HUDEP-2 (cell line): ENCODE data around the gene PCDH9.
"Not testable (repeated sequence)": the region's sequence is repeated elsewhere in the genome, so short reads cannot be mapped to it uniquely, and the experiment has no call there.

Experiments
- DNase-seq, 76 experiments: peaks; one replicate each; lab custom pipeline; 2025; ENCODE audit not compliant: unreplicated experiment in 76 of 76; lab: John Stamatoyannopoulos, UW

PCDH9 gene

DNA sequence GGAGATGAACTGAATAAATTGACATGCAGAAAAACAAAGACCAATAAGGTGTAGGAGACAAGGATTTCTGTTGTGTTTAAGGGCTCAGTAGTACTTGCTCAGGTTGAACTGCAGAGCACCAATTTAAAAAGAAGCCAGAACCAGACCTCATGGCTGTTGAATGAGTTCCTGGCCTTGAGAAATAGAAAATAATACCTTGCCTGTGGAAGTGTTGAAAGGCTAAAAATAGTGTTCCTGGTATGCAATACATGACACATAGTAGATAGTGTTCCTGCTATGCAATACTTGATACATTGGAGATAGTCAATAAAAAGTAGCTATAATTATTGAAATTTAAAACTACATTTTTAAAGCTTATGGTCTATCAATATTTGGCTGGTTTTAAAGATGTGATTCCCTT lies 595.8 kb downstream of the PCDH9 start:
- no peak for DNase-seq

DNA sequence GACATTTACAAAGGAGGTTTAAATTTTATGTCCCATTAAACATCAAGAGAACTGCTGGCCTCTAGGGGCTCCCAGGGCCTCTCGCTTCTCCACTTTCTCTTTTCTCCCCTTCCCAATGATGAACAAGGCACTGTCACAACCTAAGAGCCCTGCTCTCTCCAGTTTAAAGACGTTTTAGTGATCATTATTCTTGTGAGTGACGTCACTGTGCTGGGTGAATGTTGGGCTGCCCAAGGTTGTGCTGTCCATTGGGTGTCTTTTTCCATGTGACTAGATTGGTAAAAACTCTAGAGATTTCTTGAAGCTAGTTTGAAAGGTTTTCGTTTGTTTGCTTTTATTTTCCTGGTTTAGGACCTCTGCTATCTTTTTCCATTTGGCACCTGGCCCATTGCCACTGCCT lies 602.6 kb downstream of the PCDH9 start:
- no peak for DNase-seq

DNA sequence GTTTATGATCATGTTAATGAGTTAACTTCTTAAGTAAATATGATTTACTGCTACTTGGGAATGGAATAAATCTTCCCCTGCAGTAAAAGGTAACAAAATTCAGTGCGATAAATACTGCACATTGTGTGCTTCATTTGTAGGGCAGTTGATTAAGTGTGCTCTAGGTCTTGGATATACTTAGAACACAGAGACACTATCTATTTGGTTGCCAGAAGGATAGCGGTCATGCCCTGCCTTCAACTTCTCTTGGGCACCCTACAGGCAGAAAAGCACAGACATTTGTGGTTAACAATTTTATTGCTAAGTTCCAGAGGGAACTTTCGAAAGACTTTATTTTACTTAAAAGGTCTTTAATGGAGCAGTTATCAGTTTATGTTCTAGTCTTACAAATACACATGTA lies 605.8 kb downstream of the PCDH9 start:
- no peak for DNase-seq

DNA sequence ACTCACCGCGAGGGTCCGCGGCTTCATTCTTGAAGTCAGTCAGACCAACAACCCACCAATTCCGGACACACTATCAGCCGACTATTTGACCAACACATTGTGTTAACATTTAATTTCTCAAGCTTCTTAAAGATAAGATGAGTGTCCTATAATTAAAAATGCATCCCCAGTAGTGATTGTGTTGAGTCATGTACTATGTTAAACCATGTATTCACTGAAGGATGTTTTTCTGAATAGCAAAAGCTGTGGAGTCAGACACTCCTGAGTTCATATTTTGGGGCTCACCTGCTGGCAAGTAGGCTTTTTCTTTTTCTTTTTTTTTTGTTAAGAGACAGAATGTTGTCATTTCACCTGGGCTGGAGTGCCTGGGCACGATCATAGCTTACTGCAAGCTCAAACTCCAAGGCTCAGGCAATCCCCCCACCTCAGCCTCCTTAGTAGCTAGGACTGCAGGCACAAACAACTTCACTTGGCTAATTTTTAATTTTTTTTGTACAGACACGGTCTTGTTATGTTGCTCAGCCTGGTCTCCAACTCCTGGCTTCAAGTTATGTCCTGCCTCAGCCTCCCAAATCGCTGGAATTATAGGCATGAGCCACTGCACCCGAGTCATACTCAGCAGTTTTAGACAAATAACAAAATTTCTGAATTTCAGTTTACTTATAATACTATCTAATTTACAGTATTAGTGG lies 606.9 kb downstream of the PCDH9 start:
- no peak for DNase-seq

DNA sequence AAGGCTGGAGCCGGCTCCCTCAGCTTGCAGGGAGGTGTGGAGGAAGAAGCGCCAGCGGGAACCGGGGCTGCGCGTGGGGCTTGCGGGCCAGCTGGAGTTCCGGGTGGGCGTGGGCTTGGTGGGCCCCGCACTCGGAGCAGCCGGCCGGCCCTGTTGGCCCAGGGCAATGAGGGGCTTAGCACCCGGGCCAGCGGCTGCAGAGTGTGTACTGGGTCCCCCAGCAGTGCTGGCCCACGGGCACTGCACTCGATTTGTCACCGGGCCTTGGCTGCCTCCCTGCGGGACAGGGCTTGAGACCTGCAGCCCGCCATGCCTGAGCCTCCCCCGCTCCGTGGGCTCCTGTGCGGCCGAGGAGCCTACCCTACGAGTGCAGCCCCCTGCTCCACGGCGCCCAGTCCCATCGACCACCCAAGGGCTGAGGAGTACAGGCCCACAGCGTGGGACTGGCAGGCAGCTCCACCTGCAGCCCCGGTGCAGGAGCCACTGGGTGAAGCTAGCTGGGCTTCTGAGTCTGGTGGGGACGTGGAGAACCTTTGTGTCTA lies 608.2 kb downstream of the PCDH9 start:
- DNase-seq = not testable (repeated sequence)

- DNase-seq = no peak
Measured at GRCh38 chr13:66618702-66619101, 611.4 kb downstream of the PCDH9 start.

DNA sequence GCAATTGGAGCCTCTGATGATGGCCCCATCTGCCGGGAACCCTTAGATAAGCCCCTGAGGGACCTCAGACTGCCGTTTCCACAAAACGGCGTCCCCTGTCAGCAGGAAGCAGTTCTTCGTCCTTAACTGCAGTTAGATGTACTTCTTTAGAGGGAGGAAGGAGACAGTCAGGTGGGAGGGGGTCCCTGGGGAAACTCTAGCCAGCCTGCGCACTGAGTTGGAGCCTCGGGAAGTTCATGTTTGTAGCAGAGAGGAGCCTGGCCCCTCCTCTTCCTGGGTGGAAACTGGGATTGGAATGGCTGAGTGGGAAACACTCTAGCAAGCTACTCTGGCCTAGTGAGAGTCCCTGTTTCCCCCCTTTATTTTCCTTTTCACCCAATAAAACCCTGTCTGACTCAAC lies 612.4 kb downstream of the PCDH9 start:
- no peak for DNase-seq

DNA sequence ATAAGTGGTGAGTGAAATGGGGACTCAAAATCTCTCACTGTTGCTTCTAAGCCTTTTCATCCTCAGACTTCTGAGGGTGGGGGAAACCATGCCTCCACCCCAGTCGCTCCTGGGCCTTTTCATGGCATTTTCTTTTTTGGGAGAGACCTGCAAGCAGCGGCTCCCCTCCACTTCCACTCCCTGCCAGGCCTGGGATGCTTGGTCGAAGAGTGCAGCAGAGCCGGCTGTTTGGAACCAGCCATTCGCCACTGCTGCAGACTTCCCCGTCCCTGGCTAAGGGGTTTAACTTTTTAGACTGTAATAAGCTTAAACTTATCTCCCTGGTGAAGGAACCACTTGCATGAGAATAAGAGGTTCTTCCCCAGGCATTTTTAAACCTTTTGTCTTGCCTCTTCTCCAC lies 617.2 kb downstream of the PCDH9 start:
- no peak for DNase-seq

DNA sequence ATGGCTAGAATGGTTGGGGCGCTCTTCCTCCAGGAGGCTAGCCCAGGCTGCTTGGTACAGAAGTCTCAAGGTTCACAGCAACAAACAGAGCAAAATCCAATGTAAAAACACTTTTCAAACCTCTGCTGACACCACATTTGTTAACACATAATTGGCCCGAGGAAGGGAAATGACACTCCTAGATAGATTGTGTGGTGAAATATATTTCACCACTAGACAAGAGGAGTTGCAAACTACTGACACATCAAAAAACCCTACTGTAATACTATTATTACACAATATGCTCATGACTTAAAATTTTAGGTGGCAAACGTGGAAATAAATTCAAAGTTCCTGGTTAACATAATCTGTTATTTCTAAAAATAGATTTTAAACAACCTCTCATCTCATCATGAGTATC lies 643.6 kb downstream of the PCDH9 start:
- DNase-seq = no peak

DNA sequence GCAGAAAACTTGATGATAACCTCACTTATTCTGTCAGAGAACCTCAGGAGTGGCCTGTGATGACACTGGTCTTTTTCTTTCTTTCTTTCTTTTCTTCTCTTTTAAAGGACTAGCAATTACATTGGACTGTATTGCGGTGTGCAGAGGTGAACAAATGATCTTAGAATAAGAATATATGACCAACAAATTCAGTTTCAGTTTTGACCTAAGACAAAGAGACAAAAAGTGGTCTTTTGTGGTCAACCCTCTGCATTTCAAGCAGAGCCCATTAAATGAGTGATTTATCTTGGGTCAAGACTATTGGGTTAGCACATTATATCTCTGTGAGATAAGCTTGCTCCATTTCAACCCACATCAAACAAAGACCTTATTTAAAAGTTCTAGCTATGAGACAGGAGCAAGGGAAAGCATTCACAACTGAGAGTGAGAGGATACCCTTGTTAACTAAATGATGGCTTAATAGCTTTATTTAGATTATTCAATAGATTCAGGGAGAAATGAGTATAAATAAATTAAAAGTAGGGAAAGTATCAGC lies 644.4 kb downstream of the PCDH9 start:
- no peak for DNase-seq

- no peak for DNase-seq
Measured at GRCh38 chr13:66581675-66582074, 648.5 kb downstream of the PCDH9 start.

DNA sequence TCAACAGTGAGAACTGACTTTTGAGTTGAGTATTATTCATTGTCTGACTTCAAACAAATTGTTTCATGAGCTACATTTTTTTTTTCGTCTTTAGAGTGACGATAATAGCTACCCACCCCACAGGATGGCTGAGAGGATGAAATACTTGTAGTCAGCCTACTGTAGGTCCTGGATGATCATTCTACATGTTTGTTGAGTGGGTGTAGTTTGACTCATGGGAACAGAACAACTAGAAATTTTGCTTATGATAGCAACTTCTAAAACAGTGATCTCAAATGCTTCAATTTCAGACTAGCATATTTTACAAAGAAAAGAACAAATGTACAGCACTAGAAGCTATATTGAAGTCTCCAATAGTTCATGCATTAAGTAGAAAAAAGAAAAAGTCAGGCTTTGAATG lies 651.8 kb downstream of the PCDH9 start:
- DNase-seq = no peak

DNA sequence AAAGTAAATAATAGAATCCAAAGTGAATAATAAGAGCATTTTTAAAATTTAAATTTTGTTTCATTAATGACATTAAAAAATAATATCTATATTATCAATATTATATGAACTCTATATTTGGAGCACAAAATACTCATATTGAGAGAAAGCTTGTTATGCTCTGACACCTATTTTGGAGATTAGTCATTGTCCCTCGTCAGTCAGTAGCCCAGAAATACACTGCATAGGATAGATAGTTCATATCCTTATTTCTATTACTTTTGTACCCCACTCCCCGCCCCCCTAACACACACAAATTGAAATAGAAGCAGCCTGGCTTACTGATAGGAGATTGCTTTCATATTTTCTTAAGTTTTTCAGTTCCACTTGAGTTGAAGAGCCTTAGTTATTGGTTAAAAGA lies 652.8 kb downstream of the PCDH9 start:
- no peak for DNase-seq

GRCh38 chr13:66576381-66576780 lies 653.8 kb downstream of the PCDH9 start:
- DNase-seq = no peak

DNA sequence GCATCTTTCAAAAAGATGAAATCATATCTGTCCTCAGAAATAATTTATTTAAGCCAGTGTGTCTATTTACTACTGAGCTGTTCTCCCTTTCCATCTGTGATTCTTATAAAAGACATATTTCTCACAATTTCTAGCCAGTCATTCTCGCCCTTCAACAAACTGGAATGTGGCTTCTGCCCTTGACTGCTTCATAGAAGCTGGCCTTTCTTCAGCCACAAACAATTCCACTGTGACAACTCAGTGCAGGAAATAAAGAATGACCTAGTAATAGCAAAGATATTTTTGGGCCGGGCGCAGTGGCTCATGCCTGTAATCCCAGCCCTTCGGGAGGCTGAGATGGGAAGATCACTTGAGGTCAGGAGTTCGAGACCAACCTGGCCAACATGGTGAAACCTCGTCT lies 655.5 kb downstream of the PCDH9 start:
- DNase-seq = no peak

DNA sequence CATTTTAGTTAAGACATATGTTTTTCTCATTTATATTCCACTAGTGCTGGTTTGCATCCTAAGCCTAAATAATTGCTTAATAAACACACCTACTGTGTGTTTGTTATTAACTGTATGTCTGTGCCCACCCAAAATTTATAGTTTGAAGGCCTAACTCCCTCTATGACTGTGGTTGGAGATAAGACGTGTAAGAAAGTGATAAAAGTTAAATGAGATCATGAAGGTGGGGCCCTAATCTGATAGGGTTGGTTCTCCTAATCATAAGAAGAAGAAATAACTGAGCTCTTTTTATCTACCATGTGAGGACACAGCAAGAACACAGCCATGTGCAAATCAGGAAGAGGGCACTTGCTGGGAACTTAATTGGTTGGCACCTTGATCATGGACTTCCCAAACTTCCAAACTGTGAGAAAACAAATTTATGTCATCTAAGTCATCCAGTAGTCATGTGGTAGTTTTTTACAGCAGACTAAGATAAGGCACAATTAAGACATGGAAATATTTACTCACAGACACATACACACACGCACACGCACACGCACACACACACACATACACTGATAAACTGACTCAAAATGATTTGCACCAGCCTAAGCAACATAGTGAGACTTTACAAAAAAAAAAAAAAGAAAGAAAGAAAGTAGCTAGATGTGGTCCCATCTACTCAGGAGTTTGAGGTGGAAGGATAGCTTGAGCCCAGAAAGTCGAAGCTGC lies 662.1 kb downstream of the PCDH9 start:
- DNase-seq = peak in 27 of 76 experiments; percentile 0 to 74 (median 22)

GRCh38 chr13:66565279-66565678 lies 664.9 kb downstream of the PCDH9 start:
- no peak for DNase-seq

GRCh38 chr13:66563076-66563475 lies 667.1 kb downstream of the PCDH9 start:
- no peak for DNase-seq

DNA sequence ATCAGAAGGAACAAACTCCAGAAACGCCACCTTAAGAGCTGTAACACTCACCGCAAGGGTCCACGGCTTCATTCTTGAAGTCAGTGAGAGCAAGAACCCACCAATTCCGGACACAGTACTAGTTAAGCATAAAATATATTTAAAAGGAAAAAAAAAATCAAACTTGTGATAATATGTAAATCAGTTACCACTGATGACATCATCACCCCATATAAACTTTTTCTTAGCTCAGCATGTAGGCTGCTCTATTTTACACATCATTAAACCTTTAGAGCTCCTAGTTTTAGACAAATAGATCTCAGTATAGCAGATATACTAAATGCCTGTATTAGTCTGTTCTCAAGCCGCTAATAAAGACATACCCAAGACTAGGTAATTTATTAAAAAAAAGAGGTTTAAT lies 668.1 kb downstream of the PCDH9 start:
- DNase-seq = no peak

DNA sequence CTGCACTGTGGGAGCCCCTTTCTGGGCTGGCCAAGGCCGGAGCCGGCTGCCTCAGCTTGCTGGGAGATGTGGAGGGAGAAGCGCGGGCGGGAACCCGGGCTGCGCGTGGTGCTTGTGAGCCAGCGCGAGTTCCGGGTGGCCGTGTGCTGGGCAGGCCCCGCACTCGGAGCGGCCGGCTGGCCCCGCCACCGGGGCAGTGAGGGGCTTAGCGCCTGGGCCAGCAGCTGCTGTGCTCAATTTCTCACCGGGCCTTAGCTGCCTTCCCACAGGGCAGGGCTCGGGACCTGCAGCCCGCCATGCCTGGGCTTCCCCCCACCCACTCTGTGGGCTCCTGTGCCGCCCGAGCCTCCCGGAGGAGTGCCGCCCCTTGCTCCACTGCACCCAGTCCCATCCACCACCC lies 669.1 kb downstream of the PCDH9 start:
- DNase-seq = no peak

- DNase-seq = peak in 2 of 76 experiments; percentile 2 to 20
Measured at GRCh38 chr13:66560189-66560588, 669.9 kb downstream of the PCDH9 start.

- no peak for DNase-seq
Measured at GRCh38 chr13:66559093-66559492, 671.0 kb downstream of the PCDH9 start.
